Fibroblast of lung (primary cell): ENCODE measurements around the gene HBE1. TPM values are rescaled to one million over a fixed set of nuclear protein-coding genes. Genes with fewer than 3 reads are reported as not detected.
"Not testable (repeated sequence)": the region's sequence is repeated elsewhere in the genome, so short reads cannot be mapped to it uniquely, and the experiment has no call there.

Source experiments
- DNase-seq, 2 donors: peaks; one replicate each; pipeline versions ENCODE4 v3.0.0 to v3.0.0-alpha.2; 2010; ENCODE audit warnings: low read depth in 2 of 2
- H2AFZ ChIP-seq: 2 replicates; pipeline ENCODE4 v1.5.1; 2012; ENCODE audit warnings: low read length, control low read depth, inconsistent platforms
- H3K27ac ChIP-seq: 2 replicates; pipeline ENCODE4 v1.5.1; 2011; ENCODE audit warnings: low read length, control low read depth; ENCODE audit not compliant: insufficient read depth
- H3K27me3 ChIP-seq: 2 replicates; pipeline ENCODE4 v1.5.1; 2011; ENCODE audit warnings: mild to moderate bottlenecking, low read length; ENCODE audit not compliant: control insufficient read depth, insufficient read depth
- H3K36me3 ChIP-seq: 2 replicates; pipeline ENCODE4 v1.5.1; 2011; ENCODE audit warnings: low read length; ENCODE audit not compliant: control insufficient read depth, insufficient read depth
- H3K4me1 ChIP-seq: 2 replicates; pipeline ENCODE4 v1.5.1; 2011; ENCODE audit warnings: low read length; ENCODE audit not compliant: control insufficient read depth, insufficient read depth; ENCODE audit errors: extremely low read depth
- H3K4me2 ChIP-seq: 2 replicates; pipeline ENCODE4 v1.5.1; 2011; ENCODE audit warnings: low read length, control low read depth; ENCODE audit not compliant: insufficient read depth; ENCODE audit errors: extremely low read depth
- H3K4me3 ChIP-seq, 4 experiments: fragments of 200-600 bp in 1 of 4; sonication (generic) in 1 of 4; replicated peaks in 1 of 4; 2 replicates each; pipeline ENCODE4 v1.5.1; 2011 to 2016; ENCODE audit warnings: low read length in 4 of 4, low read depth in 3 of 4, mild to moderate bottlenecking in 3 of 4, control low read depth in 2 of 4, inconsistent platforms in 1 of 4, mixed read lengths in 1 of 4; ENCODE audit not compliant: insufficient read depth in 1 of 4; ENCODE audit errors: control extremely low read depth in 1 of 4
- H3K79me2 ChIP-seq: 2 replicates; pipeline ENCODE4 v1.5.1; 2012; ENCODE audit warnings: mild to moderate bottlenecking, low read length, inconsistent platforms; ENCODE audit not compliant: control insufficient read depth, insufficient read depth
- H3K9ac ChIP-seq: 2 replicates; pipeline ENCODE4 v1.5.1; 2011; ENCODE audit warnings: mild to moderate bottlenecking, low read length, control low read depth; ENCODE audit not compliant: insufficient read depth
- H3K9me3 ChIP-seq: 2 replicates; pipeline ENCODE4 v1.5.1; 2012; ENCODE audit warnings: low read depth, low read length; ENCODE audit not compliant: control insufficient read depth, insufficient read depth
- H4K20me1 ChIP-seq: 2 replicates; pipeline ENCODE4 v1.5.1; 2011; ENCODE audit warnings: low read length; ENCODE audit not compliant: control insufficient read depth, insufficient read depth; ENCODE audit errors: extremely low read depth
- CTCF ChIP-seq, 2 donors: IDR thresholded peaks in 1 of 2; conservative IDR thresholded peaks in 1 of 2; 1 replicate in 1 of 2; 2 replicates in 1 of 2; pipeline ENCODE4 v1.5.1; 2011 to 2012; ENCODE audit warnings: low read length in 2 of 2, control low read depth in 1 of 2, inconsistent platforms in 1 of 2, low read depth in 1 of 2, mild to moderate bottlenecking in 1 of 2
- EZH2 ChIP-seq: IDR thresholded peaks from 2 replicates; pipeline ENCODE4 v1.5.1; 2012; ENCODE audit warnings: low read length, control low read depth, mild to moderate bottlenecking; ENCODE audit errors: missing control alignments
- polyA plus RNA-seq, 2 donors: library from polyadenylated mRNA; depleted of rRNA in 1 of 2; stranded (reverse) in 1 of 2; unstranded in 1 of 2; fragments of >200 nt; gene quantifications; 2 replicates each; pipeline ENCODE4 v1.2.1, GENCODE V29; 2011 to 2012; ENCODE audit warnings: missing spikeins in 1 of 2
- total RNA-seq: library from RNA; depleted of rRNA; stranded (reverse); fragments of >200 nt; gene quantifications from 2 replicates; pipeline ENCODE4 v1.2.1, GENCODE V29; 2014

HBE1 gene
- total and polyA plus RNA-seq, 2 donors (not counting 1 experiment from before 2014, with no cell fraction given), result 0.33 to 3.1 TPM

DNA sequence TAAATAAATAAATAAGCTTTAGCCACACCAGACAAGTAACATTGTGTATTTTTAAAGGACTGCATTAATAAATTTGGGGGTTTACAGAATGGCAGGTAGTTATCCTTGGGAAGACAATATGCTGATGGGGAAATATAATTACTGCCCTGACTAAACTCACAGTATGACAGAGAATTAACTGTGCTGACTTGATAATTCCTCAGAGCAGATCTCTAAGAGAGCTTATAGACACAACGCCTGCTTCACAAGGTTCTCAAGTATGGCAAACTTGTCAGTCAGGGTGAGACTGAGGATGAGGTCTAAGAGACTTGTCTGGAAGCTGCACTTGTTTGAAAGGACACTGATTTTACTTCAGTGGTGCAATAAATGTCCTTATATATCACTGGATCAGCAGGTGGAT, 28.7 kb upstream of the HBE1 start:
- no peak overlapping the region for H3K4me3 ChIP-seq
- no peaks in the 10 kb centered on the region for H3K36me3 ChIP-seq
- no peak overlapping the region for H3K9ac ChIP-seq
- no peak overlapping the region for H3K4me2 ChIP-seq
- no peak overlapping the region for H3K27ac ChIP-seq
- no peaks in the 10 kb centered on the region for H3K79me2 ChIP-seq
- no peak for TF ChIP-seq EZH2
- no peak for TF ChIP-seq CTCF (conservative IDR thresholded peaks at IDR 0.05 in 1 of 2, IDR thresholded peaks at IDR 0.05 in 1 of 2; ENCODE audit: low read depth in 1 of 2, low read length in 2 of 2)
- DNase-seq, result no peak
- no peaks in the 10 kb centered on the region for H3K9me3 ChIP-seq
- H2AFZ ChIP-seq, result no peak overlapping the region
- H3K4me1 ChIP-seq, result peaks cover 2% of the 10 kb centered on the region
- H3K27me3 ChIP-seq, result no peaks in the 10 kb centered on the region
- H4K20me1 ChIP-seq, result no peaks in the 10 kb centered on the region

- peaks cover 2% of the 10 kb centered on the region for H3K4me1 ChIP-seq
- no peak overlapping the region for H3K27ac ChIP-seq
- no peaks in the 10 kb centered on the region for H3K27me3 ChIP-seq
- H2AFZ ChIP-seq, result peak overlapping the region; percentile 23
- TF ChIP-seq CTCF (conservative IDR thresholded peaks at IDR 0.05 in 1 of 2, IDR thresholded peaks at IDR 0.05 in 1 of 2; ENCODE audit: low read depth in 1 of 2, low read length in 2 of 2) (no peak), EZH2 (no peak)
- H3K79me2 ChIP-seq, result no peaks in the 10 kb centered on the region
- H3K36me3 ChIP-seq, result no peaks in the 10 kb centered on the region
- peak; percentile 13 to 15 for DNase-seq
- no peaks in the 10 kb centered on the region for H3K9me3 ChIP-seq
- H4K20me1 ChIP-seq, result no peaks in the 10 kb centered on the region
- no peak overlapping the region for H3K4me3 ChIP-seq
- H3K4me2 ChIP-seq, result no peak overlapping the region
- H3K9ac ChIP-seq, result no peak overlapping the region
These were observed 28.1 kb upstream of the HBE1 start for GRCh38 chr11:5297721-5298323.

- DNase-seq, H2AFZ ChIP-seq, H3K36me3 ChIP-seq, H3K79me2 ChIP-seq, H3K27ac ChIP-seq, H3K4me2 ChIP-seq, H3K9ac ChIP-seq, H3K9me3 ChIP-seq, H3K27me3 ChIP-seq, H3K4me1 ChIP-seq, H4K20me1 ChIP-seq, H3K4me3 ChIP-seq: not testable (repeated sequence)
These were observed 24.7 kb upstream of the HBE1 start for GRCh38 chr11:5294342-5294995.
